ENCODE data around the gene IL4I1. TPM values are rescaled to one million over a fixed set of nuclear protein-coding genes. Genes with fewer than 3 reads are reported as not detected.

Gene IL4I1
- total and polyA plus RNA-seq, 2 of the 8 experiments (the other 6 are each of a cell fraction or from before 2014, with no cell fraction given), result 0.41 to 0.76 TPM

DNA sequence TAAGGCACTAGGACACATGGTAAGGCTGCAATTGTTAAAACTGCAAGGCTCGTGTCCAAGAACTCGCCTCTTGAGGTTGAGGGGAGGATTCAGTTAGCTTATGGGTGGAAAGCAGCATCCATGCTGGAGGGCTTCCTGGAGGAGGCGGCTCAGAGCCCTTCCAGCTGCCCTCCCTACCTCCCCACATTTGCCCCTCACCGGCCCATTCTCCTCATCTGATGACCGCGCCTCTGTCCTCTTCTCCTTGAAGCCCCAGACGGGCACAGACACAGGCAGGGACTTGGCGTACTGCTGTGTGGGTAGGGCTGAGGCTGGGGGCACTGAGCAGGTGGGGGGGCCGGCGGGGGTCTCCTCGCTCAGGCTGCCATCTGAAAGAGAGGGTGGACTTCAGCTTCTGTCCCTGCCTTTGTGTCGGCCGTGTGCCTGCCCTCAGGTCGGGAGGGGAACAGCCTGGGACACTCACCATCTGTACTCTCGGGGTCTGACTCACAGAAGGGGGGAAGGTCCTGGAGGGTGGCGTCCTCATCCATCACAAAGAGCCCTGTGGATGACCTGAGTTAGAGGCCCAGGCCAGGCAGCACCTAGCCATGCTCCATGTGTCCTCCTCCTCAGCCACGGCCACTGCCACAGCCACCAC is 25.2 kb downstream of the IL4I1 start (continued):
- TF ChIP-seq, protein P1, sequence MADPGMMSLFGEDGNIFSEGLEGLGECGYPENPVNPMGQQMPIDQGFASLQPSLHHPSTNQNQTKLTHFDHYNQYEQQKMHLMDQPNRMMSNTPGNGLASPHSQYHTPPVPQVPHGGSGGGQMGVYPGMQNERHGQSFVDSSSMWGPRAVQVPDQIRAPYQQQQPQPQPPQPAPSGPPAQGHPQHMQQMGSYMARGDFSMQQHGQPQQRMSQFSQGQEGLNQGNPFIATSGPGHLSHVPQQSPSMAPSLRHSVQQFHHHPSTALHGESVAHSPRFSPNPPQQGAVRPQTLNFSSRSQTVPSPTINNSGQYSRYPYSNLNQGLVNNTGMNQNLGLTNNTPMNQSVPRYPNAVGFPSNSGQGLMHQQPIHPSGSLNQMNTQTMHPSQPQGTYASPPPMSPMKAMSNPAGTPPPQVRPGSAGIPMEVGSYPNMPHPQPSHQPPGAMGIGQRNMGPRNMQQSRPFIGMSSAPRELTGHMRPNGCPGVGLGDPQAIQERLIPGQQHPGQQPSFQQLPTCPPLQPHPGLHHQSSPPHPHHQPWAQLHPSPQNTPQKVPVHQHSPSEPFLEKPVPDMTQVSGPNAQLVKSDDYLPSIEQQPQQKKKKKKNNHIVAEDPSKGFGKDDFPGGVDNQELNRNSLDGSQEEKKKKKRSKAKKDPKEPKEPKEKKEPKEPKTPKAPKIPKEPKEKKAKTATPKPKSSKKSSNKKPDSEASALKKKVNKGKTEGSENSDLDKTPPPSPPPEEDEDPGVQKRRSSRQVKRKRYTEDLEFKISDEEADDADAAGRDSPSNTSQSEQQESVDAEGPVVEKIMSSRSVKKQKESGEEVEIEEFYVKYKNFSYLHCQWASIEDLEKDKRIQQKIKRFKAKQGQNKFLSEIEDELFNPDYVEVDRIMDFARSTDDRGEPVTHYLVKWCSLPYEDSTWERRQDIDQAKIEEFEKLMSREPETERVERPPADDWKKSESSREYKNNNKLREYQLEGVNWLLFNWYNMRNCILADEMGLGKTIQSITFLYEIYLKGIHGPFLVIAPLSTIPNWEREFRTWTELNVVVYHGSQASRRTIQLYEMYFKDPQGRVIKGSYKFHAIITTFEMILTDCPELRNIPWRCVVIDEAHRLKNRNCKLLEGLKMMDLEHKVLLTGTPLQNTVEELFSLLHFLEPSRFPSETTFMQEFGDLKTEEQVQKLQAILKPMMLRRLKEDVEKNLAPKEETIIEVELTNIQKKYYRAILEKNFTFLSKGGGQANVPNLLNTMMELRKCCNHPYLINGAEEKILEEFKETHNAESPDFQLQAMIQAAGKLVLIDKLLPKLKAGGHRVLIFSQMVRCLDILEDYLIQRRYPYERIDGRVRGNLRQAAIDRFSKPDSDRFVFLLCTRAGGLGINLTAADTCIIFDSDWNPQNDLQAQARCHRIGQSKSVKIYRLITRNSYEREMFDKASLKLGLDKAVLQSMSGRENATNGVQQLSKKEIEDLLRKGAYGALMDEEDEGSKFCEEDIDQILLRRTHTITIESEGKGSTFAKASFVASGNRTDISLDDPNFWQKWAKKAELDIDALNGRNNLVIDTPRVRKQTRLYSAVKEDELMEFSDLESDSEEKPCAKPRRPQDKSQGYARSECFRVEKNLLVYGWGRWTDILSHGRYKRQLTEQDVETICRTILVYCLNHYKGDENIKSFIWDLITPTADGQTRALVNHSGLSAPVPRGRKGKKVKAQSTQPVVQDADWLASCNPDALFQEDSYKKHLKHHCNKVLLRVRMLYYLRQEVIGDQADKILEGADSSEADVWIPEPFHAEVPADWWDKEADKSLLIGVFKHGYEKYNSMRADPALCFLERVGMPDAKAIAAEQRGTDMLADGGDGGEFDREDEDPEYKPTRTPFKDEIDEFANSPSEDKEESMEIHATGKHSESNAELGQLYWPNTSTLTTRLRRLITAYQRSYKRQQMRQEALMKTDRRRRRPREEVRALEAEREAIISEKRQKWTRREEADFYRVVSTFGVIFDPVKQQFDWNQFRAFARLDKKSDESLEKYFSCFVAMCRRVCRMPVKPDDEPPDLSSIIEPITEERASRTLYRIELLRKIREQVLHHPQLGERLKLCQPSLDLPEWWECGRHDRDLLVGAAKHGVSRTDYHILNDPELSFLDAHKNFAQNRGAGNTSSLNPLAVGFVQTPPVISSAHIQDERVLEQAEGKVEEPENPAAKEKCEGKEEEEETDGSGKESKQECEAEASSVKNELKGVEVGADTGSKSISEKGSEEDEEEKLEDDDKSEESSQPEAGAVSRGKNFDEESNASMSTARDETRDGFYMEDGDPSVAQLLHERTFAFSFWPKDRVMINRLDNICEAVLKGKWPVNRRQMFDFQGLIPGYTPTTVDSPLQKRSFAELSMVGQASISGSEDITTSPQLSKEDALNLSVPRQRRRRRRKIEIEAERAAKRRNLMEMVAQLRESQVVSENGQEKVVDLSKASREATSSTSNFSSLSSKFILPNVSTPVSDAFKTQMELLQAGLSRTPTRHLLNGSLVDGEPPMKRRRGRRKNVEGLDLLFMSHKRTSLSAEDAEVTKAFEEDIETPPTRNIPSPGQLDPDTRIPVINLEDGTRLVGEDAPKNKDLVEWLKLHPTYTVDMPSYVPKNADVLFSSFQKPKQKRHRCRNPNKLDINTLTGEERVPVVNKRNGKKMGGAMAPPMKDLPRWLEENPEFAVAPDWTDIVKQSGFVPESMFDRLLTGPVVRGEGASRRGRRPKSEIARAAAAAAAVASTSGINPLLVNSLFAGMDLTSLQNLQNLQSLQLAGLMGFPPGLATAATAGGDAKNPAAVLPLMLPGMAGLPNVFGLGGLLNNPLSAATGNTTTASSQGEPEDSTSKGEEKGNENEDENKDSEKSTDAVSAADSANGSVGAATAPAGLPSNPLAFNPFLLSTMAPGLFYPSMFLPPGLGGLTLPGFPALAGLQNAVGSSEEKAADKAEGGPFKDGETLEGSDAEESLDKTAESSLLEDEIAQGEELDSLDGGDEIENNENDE (IDR thresholded peaks at IDR 0.05; ENCODE audit: insufficient replicate concordance, low read length), result no peak
- TF ChIP-seq TBP (IDR thresholded peaks at IDR 0.05; ENCODE audit: low read depth, low read length), result no peak
- no peak for TF ChIP-seq POLR2AphosphoS5 (IDR thresholded peaks at IDR 0.05; ENCODE audit: low read depth, low read length)
- TF ChIP-seq, protein P2, sequence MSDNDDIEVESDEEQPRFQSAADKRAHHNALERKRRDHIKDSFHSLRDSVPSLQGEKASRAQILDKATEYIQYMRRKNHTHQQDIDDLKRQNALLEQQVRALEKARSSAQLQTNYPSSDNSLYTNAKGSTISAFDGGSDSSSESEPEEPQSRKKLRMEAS (IDR thresholded peaks at IDR 0.05), result no peak
- TF ChIP-seq KDM5A (IDR thresholded peaks at IDR 0.05; ENCODE audit: low read length), result no peak
- TF ChIP-seq RFX5 (IDR thresholded peaks at IDR 0.05; ENCODE audit: borderline replicate concordance, low read depth, low read length), result no peak

Measured in H1 (cell line).